Astrocyte (in vitro differentiated cells and primary cell): Measurements from ENCODE around the gene NOC2L.

Experiments used
- EZH2 ChIP-seq: IDR thresholded peaks from 2 replicates; pipeline ENCODE4 v1.6.1; 2012; ENCODE audit warnings: mild to moderate bottlenecking, low read length, inconsistent platforms; ENCODE audit not compliant: insufficient read depth
- TF ChIP-seq, protein P1 (sequence below): IDR thresholded peaks from 2 replicates; pipeline ENCODE4 v1.5.1; 2011; ENCODE audit warnings: low read depth, mild to moderate bottlenecking, inconsistent platforms, low read length, moderate library complexity; ENCODE audit not compliant: insufficient read depth

DNA sequence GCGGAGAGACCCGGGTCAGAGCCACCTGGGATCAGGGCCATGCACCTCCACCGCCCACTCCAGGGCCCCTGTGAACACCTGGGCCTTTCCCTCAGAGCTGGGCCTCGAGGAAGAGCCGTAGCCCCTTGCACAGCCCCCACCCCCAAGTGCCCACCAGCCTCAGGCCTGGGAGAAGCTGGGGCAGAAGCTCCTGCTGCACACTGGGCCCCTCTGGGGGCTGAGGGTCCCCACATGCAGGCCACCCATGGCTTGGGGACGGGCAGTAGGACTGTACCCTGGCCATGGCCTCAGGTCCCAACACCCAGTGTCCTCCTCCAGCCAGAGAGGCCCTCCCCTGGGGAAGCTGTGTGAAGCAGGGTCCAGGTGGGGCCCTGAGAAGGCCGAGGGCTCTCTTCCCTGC lies 6.5 kb downstream of the NOC2L start:
- TF ChIP-seq, protein P1, sequence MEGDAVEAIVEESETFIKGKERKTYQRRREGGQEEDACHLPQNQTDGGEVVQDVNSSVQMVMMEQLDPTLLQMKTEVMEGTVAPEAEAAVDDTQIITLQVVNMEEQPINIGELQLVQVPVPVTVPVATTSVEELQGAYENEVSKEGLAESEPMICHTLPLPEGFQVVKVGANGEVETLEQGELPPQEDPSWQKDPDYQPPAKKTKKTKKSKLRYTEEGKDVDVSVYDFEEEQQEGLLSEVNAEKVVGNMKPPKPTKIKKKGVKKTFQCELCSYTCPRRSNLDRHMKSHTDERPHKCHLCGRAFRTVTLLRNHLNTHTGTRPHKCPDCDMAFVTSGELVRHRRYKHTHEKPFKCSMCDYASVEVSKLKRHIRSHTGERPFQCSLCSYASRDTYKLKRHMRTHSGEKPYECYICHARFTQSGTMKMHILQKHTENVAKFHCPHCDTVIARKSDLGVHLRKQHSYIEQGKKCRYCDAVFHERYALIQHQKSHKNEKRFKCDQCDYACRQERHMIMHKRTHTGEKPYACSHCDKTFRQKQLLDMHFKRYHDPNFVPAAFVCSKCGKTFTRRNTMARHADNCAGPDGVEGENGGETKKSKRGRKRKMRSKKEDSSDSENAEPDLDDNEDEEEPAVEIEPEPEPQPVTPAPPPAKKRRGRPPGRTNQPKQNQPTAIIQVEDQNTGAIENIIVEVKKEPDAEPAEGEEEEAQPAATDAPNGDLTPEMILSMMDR: no peak
- TF ChIP-seq EZH2: no peak
